H1 (cell line): ENCODE data around the gene RBM5. TPM values are rescaled to one million over a fixed set of nuclear protein-coding genes. Genes with fewer than 3 reads are reported as not detected.

Experiments used
- CHD2 ChIP-seq: IDR thresholded peaks from 2 replicates; pipeline ENCODE4 v1.6.1; 2012; ENCODE audit warnings: low read length, improper control_type of control experiment
- HDAC2 ChIP-seq, 2 experiments: fragments of 300-600 bp in 1 of 2; sonication (generic) in 1 of 2; IDR thresholded peaks; 2 replicates each; pipeline ENCODE4 v1.6.1; 2011 to 2012; ENCODE audit warnings: low read depth in 2 of 2, low read length in 2 of 2, mild to moderate bottlenecking in 2 of 2, moderate library complexity in 2 of 2, borderline replicate concordance in 1 of 2, inconsistent platforms in 1 of 2
- NRF1 ChIP-seq: IDR thresholded peaks from 2 replicates; pipeline ENCODE4 v1.6.1; 2011; ENCODE audit warnings: mild to moderate bottlenecking, low read depth, low read length, improper control_type of control experiment
- polyA plus RNA-seq, 7 experiments: library from polyadenylated mRNA; depleted of rRNA in 3 of 7; stranded (reverse) in 5 of 7; unstranded in 2 of 7; fragments of >200 nt in 5 of 7; fragments of 200-250 nt in 2 of 7; gene quantifications; 1 replicate in 5 of 7; 2 replicates in 1 of 7; 4 replicates in 1 of 7; pipeline versions ENCODE4 v1.2.1 to v1.2.3, GENCODE V29; 2011 to 2013; ENCODE audit warnings: missing spikeins in 2 of 7, mixed read lengths in 2 of 7
- total RNA-seq: library from RNA; stranded (reverse); fragmentation: NEBNext Ultra II Directional; extraction: Animal tissue kit (Norgen Biotek cat#: 25700); gene quantifications from 2 replicates; pipeline ENCODE4 v1.2.1, GENCODE V29; 2021
- TF ChIP-seq, protein P1 (sequence below), 3 experiments: IDR thresholded peaks; 1 replicate in 2 of 3; 2 replicates in 1 of 3; pipeline versions ENCODE4 v1.5.1 to v1.6.1; 2011; ENCODE audit warnings: low read length in 3 of 3, mild to moderate bottlenecking in 3 of 3, inconsistent platforms in 2 of 3, low read depth in 1 of 3, moderate library complexity in 1 of 3; ENCODE audit not compliant: insufficient read depth in 1 of 3; ENCODE audit errors: control extremely low read depth in 1 of 3
- TF ChIP-seq, protein P2 (sequence below): IDR thresholded peaks from 2 replicates; pipeline ENCODE4 v1.6.1; 2012; ENCODE audit warnings: low read length, inconsistent platforms

RBM5 gene
- total and polyA plus RNA-seq, 2 of the 8 experiments (the other 6 are each of a cell fraction or from before 2014, with no cell fraction given) = 82.7 to 144 TPM

DNA sequence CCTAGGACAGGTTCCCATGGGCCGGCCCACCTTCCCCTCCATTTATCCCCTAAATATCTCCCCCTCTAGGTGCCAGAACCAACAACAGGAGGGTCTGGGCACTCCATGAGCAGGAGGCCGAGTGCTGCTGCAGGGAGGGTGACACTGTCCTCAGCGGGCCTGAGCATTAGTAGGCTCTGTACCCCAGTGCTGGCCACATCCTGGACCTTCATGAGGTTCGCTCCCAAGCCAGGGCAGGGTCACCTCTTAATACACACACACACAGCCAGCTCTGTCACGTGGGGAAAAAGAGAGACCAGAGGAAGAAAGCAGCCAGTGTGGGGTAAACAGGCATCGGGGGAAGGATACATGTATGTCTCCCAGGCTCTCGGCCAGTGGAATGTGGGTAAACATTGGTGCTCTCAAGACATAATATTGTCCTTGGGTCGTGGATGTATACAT, 38.6 kb downstream of the RBM5 start (continued):
- no peak for TF ChIP-seq HDAC2 (IDR thresholded peaks at IDR 0.05; ENCODE audit: borderline replicate concordance in 1 of 2, low read depth in 2 of 2, low read length in 2 of 2)
- no peak for TF ChIP-seq CHD2
- TF ChIP-seq NRF1 = no peak
- TF ChIP-seq, protein P1, sequence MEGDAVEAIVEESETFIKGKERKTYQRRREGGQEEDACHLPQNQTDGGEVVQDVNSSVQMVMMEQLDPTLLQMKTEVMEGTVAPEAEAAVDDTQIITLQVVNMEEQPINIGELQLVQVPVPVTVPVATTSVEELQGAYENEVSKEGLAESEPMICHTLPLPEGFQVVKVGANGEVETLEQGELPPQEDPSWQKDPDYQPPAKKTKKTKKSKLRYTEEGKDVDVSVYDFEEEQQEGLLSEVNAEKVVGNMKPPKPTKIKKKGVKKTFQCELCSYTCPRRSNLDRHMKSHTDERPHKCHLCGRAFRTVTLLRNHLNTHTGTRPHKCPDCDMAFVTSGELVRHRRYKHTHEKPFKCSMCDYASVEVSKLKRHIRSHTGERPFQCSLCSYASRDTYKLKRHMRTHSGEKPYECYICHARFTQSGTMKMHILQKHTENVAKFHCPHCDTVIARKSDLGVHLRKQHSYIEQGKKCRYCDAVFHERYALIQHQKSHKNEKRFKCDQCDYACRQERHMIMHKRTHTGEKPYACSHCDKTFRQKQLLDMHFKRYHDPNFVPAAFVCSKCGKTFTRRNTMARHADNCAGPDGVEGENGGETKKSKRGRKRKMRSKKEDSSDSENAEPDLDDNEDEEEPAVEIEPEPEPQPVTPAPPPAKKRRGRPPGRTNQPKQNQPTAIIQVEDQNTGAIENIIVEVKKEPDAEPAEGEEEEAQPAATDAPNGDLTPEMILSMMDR (IDR thresholded peaks at IDR 0.05; ENCODE audit: control extremely low read depth in 1 of 3, insufficient read depth in 1 of 3, low read depth in 1 of 3, low read length in 3 of 3) = no peak
- TF ChIP-seq, protein P2, sequence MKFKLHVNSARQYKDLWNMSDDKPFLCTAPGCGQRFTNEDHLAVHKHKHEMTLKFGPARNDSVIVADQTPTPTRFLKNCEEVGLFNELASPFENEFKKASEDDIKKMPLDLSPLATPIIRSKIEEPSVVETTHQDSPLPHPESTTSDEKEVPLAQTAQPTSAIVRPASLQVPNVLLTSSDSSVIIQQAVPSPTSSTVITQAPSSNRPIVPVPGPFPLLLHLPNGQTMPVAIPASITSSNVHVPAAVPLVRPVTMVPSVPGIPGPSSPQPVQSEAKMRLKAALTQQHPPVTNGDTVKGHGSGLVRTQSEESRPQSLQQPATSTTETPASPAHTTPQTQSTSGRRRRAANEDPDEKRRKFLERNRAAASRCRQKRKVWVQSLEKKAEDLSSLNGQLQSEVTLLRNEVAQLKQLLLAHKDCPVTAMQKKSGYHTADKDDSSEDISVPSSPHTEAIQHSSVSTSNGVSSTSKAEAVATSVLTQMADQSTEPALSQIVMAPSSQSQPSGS = no peak
